HG03025 (cell line): Measurements from ENCODE around the gene EXOC6B.

ENCODE experiments used
- ATAC-seq: cut with Tn5 transposase; IDR thresholded peaks from one replicate; pipeline ENCODE4 v1.9.1; 2021; ENCODE audit warnings: mild to moderate bottlenecking, moderate library complexity; ENCODE audit not compliant: unreplicated experiment, low FRiP score

The EXOC6B gene

DNA sequence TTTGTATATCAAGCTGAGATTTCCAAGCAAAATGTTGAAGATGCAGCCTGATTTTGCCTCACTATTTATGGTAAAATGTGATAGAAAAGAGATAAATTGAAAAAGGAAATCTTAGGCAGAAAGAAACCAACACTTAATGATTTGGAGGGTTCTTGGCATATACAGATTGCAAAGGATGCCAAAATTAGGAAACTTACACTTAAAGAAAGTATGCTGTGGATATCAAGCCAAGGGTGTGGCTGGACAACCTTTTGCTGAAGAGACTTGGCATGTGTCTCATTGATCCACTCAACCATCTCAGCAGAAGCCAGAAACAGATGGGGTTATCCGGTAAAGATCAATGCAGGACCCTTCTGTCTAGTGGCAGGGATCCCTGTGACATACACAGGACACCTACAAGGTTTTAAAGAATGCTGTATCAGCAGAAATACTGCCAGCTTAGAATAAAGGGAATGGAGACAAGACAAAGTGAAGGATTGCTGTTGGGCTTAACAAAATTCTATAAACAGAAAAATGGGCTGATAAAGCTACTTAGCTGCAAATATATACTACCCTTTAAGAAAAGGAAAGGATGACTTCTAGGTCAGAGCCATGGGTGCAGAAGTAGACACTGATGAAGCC lies 570.9 kb downstream of the EXOC6B start:
- no peak for ATAC-seq

DNA sequence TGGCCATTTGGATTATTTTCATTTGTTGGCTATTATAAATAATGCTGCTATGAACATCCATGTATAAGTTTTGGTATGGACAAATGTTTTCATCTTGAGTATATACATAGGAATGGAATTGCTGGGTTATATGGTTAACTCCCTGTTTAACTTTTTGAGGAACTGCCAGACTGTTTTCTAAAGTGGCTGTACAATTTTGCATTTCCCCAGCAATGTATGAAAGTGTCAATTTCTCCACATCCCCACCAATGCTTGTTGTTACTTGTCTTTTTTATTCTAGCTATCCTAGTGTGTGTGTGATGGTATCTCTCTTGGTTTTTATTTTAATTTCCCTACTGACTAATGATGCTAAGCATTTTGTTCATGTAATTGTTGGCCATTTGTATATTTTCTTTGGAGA lies 587.5 kb downstream of the EXOC6B start:
- no peak for ATAC-seq

DNA sequence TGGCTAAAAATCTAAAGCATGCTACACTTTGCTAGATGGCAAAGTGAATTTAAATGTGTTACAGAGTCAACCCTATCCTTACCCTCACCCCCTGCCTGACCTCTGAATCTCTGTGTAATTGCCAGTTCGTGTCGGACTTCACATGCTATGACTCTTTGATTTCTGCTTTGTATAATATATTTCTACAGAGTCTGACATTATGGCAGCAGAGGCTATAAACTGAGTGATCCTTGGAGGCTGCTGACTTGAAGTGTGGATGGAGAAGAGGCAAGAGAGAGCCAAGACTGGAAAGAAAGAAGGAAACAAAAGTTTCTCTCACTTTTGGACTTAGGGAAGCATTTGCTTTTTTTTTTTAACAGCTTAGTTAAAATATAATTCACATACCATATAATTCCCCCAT lies 588.3 kb downstream of the EXOC6B start:
- ATAC-seq = no peak

DNA sequence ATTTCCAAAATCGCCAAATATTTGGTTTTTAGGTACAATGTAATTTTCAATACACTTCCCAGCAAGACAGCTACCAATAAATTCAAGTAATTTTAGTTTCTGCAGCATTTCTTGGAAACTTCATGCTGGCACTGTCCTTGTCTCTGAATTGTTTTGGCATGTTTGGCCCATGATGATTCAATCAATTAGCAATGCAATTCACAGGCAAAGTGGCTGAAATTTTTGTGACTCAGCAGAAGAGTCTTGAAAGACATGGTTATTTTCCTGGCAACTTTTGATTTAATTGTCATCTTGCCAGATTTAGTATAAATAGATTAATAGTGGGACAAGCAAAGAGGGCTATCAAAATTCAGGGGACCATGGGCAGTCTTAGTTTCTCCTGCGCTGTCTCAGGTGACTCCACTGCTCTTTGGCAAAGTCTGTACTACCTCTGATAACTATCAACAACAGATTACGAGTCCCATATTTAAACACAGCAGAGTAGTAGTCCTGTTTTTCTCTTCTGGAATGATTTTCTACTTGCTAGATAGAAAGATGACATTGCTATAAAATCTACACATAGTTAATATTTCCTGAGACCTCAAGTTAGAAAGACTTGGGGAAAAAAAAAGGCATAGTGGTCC lies 589.3 kb downstream of the EXOC6B start:
- no peak for ATAC-seq

DNA sequence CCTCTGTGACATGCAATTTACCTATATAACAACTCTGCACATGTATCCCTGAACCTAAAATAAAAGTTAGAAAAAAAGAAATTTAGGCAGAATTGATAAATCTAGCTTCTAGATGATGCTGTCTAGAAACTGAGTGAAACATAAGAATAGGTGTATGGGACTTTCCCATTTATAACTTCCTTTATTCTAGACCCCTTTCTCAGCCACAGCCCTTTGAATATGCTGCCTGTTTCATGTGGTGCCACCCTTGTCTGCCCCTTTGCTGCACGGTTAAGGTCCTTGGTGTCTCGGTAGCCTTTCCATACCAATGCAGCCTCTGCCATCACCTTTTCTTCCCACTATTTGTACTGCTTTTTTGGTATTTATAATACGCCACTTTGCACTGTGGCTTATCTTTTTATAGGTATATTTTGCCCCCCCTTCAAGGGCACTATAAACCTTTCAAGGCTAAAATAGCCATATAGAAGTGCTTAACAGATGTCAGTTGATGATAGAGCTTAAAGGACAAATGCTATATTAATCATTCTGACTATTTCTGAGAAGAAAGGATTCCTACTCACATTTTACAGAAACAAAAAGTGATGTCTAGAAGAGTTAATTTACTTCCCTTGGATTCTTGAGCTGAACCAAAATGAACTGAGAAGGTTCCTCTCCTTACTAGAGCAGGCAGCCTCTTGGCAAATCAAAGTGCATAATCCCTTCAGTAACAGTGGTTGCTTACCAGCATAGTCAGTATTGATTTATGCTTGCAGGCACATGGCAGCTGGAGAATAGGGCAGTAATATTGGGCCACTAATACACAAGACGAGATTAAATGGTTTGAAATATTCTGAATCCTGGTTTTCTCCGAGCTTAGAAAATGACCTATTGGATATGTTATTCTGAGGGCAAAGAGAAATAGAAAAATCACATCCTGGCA lies 590.1 kb downstream of the EXOC6B start:
- no peak for ATAC-seq

DNA sequence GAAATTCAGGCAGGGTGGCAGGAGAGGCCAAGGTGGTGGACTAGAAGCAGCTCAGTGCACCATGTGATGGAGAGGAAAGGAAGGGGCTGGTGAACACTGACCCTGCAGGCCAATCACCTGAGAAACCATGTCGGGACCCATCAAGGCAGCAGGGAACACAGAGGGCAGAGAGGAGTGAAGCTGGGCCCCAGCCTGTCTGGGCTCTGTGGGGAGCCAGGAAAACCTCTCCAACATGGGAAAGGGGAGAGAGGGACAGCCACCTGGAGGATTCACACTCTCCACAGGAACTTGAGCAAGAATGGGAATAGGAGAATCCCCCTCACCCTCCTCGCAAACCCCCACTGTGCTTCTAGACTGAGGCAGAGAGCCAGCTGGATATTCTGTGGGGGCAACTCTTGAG lies 592.6 kb downstream of the EXOC6B start:
- no peak for ATAC-seq

DNA sequence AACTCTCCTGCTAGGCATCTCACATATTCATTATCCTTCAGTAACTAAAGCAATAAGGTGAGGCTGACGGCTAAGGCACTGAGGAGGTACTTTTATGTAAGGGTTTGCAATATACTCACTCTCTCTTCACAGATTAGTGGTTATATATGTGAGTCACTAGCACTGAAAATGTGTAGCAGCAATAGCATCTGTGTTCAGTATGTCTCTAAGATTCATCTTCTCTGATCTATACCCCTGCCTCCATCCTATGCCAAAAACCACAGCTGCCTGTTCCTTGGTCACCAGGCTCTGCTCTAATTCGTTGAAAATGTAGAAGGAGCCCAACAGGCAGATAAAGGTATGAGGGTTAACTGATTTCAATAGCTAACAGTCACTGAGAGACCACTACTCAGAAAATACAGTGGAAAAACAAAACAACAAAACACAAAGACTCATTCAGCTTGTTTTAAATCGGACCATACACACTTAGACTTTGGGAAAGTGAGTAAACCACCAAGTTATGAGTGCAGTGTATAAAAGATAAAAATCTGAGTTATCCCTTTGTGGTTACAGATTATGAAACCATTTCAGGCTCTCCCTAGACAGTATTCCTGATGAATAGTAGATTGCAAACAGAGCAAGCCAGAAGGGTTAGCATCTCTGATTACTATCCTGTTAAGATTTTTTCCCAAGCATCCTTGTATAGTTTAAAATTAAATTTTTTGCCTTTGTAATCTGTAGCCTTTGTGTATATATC lies 602.8 kb downstream of the EXOC6B start:
- ATAC-seq = no peak

DNA sequence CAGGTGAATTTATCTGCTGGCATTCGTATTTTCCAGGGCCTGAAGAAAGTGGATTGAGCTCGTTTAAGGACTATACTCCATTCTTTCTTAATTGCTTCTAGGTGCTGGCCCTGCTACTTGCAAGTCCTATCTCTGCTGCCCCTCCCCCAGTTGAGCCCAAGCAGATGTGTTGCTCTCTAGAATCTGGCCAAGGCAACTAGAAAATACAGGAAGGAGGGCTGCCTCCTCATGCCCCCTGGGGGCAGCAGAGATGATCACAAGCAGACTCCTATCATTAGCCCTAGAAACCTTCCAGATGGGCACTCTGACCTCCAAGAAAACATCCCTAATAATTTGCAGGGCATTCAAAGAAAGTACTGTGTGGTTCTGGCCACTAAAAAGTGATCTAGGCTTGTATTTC lies 605.7 kb downstream of the EXOC6B start:
- ATAC-seq = no peak

DNA sequence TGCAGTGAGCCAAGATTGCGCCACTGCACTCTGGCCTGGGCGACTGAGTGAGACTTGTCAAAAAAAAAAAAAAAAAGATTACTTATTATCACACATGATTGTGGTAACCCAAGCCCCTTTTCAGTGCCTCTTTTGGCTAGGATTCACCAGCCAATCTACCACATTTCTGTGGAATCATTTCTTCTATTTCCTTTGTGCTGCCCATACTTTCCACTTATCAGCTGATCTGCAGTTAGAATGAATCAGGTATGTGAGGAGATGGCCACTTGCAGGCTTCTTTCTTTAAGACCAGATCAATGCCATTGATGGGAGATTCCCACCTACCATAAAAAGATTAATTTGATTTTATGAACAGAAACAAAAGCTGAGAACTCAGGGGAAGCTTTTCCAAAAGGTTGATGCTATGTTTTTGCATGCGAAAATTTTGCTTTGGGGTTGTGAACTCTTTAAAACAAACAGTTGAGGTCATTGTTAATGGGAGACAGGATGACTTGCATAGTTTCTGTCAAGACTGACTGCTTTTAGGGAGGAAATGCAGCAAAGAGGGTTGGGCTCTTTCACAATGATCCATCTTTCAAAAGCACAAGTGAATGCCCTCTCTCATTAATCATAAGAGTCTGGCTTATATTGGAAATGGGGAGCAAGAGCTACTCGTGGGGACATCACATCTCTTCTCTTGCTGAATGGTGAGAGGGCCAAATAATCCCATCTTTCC lies 611.2 kb downstream of the EXOC6B start:
- ATAC-seq = no peak

DNA sequence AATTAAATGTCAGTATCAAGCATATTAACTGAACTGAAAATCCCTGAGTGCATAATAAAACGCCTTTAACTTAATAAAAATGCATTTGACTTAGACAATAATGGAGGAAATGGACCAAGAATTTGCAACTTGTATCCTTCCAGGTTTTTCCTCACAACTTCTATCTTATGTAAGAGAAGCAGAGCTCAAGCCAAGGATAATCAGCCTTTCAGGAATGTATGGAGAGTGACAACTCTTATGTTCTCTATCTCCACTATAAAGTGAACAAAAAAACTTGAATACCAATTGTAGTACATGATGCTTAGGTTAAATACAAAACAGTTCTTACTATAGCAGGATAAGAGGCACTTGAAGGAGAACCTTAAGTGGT lies 613.4 kb downstream of the EXOC6B start:
- ATAC-seq = no peak

DNA sequence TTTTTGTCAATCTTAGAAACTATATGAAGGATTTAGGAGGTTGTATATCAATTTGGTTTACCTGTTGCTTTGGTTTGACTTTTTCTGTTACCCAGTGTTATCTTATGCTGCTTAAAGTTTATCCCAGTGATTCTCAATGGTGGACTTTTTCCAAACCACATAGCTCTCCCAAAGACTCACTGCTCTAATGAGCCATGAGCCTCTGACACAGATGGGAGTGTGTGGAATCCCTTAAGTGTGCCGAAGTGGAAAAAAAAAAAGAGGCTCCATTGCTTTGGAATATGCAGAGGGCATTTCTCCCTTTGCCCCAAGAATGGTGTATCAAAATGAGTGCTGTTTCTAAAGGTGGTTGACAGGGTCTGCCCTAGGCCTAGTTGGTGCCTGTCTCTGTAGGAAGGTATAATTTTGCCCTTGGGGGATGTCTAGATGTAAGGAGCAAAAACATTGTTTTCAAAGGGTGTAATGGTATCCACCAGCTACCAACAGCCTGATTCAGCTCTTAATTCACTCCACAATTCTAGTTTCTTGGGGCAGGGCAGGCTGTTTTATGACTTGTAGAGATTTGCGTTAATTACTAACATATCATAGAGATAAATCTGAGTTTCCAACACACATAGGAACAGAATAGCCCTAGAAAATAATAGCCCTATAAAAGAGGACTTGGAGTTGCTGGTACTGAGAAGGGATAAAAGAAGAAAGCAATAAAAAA lies 613.9 kb downstream of the EXOC6B start:
- no peak for ATAC-seq

DNA sequence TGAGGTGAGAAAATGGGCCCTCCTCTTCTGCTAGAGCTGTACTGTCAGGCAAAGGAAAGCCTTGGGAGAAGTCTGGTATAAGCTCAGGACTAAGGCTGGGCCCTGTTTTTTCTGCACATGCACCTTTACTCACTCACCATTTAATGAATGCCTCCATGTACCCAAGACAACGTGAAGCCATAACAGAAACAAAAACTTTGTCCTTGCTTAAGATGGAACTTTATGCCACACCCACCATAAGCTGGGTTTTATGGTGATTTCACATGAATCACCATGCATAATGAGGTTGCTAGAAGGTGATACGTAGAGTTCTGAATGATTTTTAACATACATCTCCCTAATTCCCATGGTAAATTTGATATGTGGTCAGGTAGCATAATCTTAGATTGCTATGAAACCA lies 614.5 kb downstream of the EXOC6B start:
- ATAC-seq = no peak

DNA sequence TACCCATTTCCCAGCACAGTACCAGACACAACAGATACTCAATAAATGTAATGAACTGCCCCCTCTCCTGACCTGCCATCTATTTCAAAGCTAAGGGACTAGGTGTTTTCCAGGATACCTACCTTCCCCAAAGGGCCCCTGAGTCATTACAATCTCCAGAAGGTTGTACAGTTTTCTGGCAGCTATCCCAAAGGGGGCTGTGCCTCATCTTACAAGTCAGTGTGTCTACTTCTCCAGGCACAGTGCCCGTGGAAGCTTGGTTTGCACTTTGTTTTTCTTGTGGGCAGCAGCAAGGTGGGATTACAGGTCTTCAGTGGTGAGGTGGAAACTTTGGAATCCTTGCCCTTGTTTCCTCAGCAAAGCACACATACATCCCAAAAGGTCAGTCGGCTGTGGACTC lies 615.4 kb downstream of the EXOC6B start:
- ATAC-seq = no peak

DNA sequence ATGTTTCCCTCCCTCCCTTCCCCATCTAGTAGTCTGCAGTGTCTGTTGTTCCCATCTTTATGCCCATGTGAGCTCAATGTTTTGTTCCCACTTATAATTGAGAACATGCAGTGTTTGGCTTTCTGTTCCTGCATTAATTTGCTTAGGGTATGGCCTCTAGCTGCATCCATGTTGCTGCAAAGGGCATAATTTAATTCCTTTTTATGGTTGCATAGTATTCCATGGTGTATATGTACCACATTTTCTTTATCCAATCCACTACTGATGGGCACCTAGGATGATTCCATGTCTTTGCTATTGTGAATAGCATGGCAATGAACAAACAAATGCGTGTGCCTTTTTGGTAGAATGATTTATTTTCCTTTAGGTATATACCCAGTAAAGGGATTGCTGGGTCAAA lies 617.6 kb downstream of the EXOC6B start:
- no peak for ATAC-seq

DNA sequence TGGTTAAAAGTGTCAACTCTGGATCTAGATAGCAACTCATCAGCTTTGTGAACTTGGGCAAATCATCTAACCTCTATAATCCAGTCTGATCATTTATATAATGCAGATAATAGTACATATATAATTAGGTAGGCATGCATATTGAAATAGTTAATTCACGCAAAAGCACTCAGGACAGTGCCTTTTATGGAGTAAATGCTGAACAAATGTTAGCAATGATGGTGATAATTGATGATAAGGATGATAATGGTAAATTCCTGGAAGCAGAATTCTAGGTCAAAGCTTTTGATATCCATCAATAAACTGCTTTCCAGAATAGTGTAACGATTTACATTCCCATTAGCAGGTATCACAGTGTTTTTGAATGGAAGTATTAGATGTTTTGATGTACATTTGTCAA lies 618.5 kb downstream of the EXOC6B start:
- ATAC-seq = no peak

DNA sequence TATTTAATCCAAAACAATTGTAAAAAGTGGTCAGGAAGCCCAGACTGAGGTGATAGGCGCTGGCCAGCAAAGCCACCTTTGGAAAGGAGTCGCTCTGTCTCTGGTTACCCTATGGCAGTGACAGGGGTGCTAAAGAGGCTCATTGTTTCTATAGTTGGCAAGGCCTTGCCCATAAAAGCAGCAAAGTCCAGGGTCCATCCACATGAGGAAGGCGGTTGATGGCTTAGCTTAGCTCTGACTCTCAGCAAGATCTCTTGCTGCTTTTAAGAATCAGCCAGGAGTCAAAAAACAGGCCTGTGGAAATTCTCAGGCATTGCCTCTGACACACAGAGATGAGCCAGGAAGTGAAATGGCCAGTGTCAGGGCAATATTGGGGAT lies 620.3 kb downstream of the EXOC6B start:
- ATAC-seq = no peak

DNA sequence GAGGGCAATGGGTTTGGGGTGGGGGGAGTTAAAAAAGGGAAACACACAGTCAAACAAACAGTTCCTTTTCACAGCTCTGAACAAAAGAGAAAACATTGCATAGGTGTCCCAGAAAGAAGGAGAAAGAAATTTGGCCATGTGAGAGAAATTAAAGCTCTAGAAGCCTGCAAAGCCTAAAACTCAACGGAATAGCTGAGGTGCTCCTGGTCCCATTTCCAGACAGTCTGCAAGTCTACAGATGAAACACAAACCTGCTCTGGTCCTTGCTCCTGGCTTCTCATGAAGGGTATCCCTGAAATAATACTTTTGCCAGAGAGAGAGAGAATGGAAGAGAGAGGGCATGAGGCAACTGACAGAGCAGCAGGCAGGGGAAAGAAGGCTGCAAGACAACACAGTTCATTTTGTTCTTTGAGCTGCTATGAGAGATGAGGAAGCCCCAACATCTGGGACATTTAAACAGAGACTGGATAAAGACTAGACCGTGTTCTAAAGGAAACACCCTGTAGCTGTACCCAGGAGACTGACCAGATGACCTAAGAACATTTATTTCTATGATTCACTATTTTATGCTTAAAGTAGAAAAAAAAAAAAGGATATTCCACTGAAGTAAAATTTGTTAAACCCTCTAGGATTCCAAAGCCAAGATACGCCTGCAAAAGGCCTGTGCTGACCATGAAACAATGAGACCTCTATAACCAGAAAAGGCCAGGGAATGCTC lies 620.9 kb downstream of the EXOC6B start:
- no peak for ATAC-seq

DNA sequence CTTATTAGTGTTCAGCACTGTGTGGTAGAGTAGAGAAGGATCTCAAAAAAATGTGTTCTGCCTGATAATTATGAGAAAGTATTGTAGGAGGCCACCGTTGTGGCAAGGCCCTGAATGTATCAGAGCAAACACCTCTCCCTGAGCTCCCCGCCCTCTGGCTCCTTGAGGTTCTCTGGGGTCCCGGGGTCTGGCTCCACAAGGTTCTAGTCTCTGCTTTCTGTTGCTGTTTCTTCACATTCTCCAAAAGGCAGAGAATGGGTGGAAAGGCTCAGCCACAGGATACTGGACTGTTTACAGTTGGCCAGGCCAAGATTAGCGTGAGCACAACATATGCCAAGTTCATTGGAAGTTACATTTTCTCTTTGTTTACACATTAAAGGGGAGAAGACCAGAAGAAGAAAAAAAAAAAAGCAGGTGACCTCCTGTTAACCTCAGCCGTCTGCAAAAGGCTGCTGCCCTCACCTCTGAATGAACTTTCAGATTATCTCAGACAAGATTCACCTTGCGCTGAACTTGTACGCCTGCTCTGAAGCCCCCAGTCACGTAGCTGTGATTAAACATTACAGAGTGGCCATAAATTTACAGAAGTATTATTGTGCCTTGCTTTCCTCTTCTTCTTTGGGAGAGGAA lies 621.6 kb downstream of the EXOC6B start:
- no peak for ATAC-seq
